PC-9 (cell line): Measurements from ENCODE around the gene CD2AP.

ENCODE experiments used
- CTCF ChIP-seq: fragments of 200-600 bp; sonication (generic); conservative IDR thresholded peaks from 2 replicates; pipeline ENCODE4 v1.6.1; 2017; ENCODE audit warnings: mixed run types, antibody characterized with exemption, mild to moderate bottlenecking, moderate library complexity
- EZH2 ChIP-seq: fragments of 200-600 bp; sonication (generic); IDR thresholded peaks from 2 replicates; pipeline ENCODE4 v1.8.0; 2017; ENCODE audit warnings: antibody characterized with exemption, low read depth

GRCh38 chr6:47634210-47635047 lies 156.8 kb downstream of the CD2AP start:
- TF ChIP-seq CTCF (no peak), EZH2 (no peak)
